ENCODE results near the gene HAPSTR1.

GRCh38 chr16:9068886-9069285 lies 22.6 kb upstream of the HAPSTR1 start:
- TF ChIP-seq POLR2A (IDR thresholded peaks at IDR 0.05; ENCODE audit: low read length) (no peak), CBX2 (IDR thresholded peaks at IDR 0.05; ENCODE audit: borderline replicate concordance, low read depth) (no peak), CTCF (IDR thresholded peaks at IDR 0.05) (no peak), NPAS2 (CRISPR knock-in tag; IDR thresholded peaks at IDR 0.05; ENCODE audit: borderline replicate concordance) (no peak), CEBPB (IDR thresholded peaks at IDR 0.05) (no peak), ZNF302 (CRISPR knock-in tag; IDR thresholded peaks at IDR 0.05) (no peak), RCOR1 (IDR thresholded peaks at IDR 0.05; ENCODE audit: low read depth, low read length) (no peak), MAFK (IDR thresholded peaks at IDR 0.05; ENCODE audit: partially characterized antibody) (no peak), HDAC2 (IDR thresholded peaks at IDR 0.05) (no peak), NFE2L2 (conservative IDR thresholded peaks at IDR 0.05; ENCODE audit: low read length) (no peak)
- TF ChIP-seq, protein P1, sequence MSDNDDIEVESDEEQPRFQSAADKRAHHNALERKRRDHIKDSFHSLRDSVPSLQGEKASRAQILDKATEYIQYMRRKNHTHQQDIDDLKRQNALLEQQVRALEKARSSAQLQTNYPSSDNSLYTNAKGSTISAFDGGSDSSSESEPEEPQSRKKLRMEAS (IDR thresholded peaks at IDR 0.05) = no peak
- TF ChIP-seq, protein P2, sequence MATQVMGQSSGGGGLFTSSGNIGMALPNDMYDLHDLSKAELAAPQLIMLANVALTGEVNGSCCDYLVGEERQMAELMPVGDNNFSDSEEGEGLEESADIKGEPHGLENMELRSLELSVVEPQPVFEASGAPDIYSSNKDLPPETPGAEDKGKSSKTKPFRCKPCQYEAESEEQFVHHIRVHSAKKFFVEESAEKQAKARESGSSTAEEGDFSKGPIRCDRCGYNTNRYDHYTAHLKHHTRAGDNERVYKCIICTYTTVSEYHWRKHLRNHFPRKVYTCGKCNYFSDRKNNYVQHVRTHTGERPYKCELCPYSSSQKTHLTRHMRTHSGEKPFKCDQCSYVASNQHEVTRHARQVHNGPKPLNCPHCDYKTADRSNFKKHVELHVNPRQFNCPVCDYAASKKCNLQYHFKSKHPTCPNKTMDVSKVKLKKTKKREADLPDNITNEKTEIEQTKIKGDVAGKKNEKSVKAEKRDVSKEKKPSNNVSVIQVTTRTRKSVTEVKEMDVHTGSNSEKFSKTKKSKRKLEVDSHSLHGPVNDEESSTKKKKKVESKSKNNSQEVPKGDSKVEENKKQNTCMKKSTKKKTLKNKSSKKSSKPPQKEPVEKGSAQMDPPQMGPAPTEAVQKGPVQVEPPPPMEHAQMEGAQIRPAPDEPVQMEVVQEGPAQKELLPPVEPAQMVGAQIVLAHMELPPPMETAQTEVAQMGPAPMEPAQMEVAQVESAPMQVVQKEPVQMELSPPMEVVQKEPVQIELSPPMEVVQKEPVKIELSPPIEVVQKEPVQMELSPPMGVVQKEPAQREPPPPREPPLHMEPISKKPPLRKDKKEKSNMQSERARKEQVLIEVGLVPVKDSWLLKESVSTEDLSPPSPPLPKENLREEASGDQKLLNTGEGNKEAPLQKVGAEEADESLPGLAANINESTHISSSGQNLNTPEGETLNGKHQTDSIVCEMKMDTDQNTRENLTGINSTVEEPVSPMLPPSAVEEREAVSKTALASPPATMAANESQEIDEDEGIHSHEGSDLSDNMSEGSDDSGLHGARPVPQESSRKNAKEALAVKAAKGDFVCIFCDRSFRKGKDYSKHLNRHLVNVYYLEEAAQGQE (IDR thresholded peaks at IDR 0.05) = no peak

Data from A549 (cell line).